ENCODE results near the gene GMFB.
"Not testable (repeated sequence)": the region's sequence is repeated elsewhere in the genome, so short reads cannot be mapped to it uniquely, and the experiment has no call there.

GMFB gene

DNA sequence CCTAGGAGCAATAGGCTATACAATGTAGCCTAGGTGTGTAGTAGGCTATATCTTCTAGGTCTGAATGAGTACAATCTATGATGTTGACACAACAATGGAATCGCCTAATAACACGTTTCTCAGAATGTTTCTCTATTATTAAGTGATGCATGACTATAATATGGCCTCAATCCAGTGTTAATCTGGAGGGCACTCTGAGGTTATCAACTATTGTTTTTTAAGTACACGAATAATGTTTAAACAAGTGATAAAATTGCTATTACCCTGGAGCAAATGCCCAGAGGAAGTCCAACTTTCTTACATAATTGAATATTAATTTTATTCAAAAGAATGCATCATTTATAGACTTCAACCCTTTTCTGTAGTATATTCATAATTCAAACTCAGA is 31.2 kb downstream of the GMFB start:
- DNase-seq = no peak

GRCh38 chr14:54456820-54457608 is 31.8 kb downstream of the GMFB start:
- DNase-seq = not testable (repeated sequence)

GRCh38 chr14:54455363-54455762 is 33.4 kb downstream of the GMFB start:
- DNase-seq = no peak

GRCh38 chr14:54453990-54454389 is 34.8 kb downstream of the GMFB start:
- not testable (repeated sequence) for DNase-seq

- no peak for DNase-seq
Measured at GRCh38 chr14:54453252-54453651, 35.5 kb downstream of the GMFB start.

GRCh38 chr14:54451961-54452360 is 36.8 kb downstream of the GMFB start:
- DNase-seq = no peak

DNA sequence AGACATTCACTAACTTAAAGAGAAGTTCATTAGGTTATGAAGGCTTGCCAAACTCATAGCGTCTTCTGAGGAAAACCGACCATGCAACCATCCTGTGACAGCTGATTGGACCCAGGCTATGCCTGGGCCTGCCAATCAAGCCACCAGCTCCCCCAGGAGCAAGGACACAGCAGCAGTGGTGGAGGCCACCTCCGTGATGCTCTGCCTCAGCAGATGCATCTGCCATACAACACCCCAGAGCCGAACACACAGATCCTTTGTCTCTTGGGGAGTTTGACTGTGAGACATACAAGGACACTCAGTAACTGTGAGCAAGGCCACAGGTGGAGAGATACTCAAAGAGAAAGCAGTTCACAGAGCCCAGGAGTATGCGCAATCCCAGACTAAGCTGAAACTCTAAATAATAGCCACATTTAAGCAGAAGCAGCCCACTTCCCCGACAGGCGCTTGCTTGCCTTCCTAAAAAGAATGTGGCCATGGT is 37.6 kb downstream of the GMFB start:
- DNase-seq = no peak

DNA sequence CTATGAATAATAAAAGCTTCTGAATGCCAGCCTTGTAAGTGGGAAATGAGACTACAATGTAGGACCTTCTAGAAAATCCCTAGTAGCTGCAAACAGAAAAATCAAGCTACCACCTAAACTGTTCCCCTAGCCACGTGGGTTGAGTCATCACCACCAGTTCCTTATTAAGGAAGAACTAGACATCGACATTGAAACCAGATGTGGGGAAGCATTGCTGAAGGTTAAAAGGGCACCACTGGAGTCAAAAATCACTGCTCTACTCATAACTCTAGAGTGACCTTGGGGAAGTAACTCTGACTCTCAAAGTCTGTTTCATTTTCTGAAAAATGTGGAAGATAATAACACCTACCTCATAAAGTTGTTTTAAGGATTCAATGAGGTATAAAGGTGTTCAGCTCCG is 38.2 kb downstream of the GMFB start:
- DNase-seq = no peak

DNA sequence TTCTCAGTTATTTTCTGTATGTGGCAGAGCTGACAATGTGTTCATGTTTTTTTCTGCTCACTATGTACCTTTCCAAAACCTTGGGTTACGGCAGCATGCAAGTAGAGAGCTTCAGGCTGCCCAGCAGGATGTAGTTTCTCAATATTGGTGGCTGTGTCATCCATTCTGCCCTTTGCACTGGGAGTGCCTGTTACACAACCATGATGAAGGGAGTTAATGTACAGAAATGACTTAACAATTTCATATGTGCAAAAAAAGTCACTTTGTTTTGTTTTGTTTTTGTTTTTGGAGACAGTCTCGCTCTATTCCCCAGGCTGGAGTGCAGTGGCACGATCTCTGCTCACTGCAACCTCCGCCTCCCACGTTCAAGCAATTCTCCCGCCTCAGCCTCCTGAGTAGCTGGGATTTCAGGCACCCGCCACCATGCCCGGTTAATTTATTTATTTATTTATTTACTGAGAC is 41.5 kb downstream of the GMFB start:
- DNase-seq = no peak

DNA sequence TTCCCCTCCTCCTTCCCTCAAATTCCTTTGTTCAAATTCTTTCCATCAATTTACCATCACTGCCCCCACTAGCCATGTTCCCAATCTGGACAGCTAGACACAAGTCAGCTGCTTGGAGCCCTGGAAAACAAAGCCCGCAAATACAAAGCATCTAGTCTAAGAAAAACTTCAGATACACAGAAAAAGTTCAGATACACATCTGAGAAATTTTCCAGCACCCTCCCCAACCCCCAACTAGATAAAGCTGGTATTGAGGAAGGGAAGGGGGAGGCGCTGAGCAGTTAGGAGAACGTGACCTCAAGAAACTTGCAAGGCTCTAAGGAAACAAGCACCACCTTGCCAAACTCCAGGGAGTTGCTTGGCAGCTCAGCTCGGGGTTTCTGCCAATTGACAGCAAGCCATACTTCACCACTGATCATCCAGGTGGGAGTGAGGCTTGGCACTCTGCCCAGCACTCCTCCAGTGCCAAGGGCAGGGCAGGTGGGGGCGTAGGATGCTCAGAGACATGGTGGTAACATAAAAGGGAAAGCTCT is 42.6 kb downstream of the GMFB start:
- no peak for DNase-seq

DNA sequence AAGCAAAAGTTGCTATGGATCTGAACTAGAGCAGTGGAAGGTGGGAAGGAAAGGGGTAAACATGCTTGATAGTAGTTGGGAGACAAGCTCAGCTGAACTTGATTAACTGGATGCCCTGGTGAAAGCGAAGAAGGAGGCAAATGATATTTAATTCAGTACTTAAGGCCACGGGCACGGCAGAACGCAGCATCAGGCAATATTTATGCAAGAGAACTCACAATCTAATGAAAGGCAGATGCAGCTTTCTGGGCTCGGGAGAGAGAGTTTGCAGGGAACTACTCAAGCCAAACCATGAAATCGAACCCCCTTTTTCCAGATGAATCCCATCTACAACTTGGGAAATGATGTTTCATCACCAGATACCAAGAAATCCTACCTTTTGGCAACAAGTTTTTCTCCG is 44.1 kb downstream of the GMFB start:
- DNase-seq = no peak

GRCh38 chr14:54443981-54444380 is 44.8 kb downstream of the GMFB start:
- no peak for DNase-seq

- DNase-seq = not testable (repeated sequence)
Measured at GRCh38 chr14:54442961-54443360, 45.8 kb downstream of the GMFB start.

GRCh38 chr14:54440873-54441868 is 47.6 kb downstream of the GMFB start, which contains the start of gene CNIH1:
TSS of gene CNIH1 (minus strand) at chr14:54441374. CDS start at chr14:54441327, 47 bp downstream.
- DNase-seq = peak; percentile 92

GRCh38 chr14:54440476-54440872 is 48.3 kb downstream of the GMFB start:
- DNase-seq = no peak

DNA sequence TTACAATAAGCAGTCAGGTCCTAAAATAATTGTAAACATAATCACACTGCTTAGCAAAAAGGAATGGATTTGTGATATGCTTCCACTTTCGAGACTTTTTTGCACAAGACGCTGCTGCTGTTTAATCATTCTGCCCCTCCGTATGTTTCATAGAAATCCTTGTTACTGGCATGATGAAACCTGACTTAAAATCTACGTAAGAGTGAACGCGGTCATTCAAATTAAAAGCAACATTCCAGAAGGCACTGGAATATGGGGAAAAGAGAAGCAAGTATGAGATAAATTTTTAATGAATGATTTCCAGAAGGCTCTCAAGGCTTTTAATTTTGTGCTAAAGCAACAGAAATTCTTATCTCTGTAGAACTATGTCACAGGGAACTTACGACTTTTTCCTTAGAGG is 48.7 kb downstream of the GMFB start:
- no peak for DNase-seq

DNA sequence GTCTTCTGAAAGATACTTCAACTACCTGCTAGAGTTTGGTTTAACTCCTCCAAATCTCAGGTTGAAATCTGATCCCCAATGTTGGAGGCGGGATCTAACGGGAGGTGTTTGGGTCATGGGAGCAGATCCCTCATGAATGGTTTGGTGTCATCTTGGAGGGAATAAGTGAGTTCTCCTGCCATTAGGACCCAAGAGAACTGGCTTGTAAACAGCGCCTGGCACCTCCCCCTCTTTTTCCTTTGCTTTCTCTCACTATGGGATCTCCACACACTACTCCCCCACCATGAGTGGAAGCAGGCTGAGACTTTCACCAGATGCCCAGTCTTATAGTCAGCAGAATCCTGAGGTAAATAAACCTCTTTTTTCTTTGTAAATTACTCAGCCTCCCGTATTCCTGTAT is 50.1 kb downstream of the GMFB start:
- no peak for DNase-seq

- DNase-seq = not testable (repeated sequence)
Measured at GRCh38 chr14:54437954-54438353, 50.8 kb downstream of the GMFB start.

GRCh38 chr14:54435500-54435981 is 53.2 kb downstream of the GMFB start:
- no peak for DNase-seq

DNA sequence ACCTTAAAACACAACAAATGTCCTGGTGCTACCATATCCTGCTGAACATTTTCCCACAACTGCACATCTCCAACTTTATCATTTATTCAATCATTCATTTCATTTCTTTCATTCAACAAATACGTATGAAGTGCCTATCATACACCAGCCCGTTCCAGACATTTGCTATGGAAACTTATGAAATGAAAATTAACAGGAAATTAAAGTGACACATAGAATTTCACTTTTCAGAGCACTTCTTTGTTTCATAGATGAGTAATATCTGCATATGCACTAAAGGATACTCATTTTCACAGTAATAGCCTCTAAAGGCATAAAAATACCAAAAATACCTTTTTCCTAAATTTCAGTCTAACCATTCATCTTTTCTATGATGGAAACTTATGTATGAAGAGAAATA is 60.3 kb downstream of the GMFB start:
- no peak for DNase-seq

DNA sequence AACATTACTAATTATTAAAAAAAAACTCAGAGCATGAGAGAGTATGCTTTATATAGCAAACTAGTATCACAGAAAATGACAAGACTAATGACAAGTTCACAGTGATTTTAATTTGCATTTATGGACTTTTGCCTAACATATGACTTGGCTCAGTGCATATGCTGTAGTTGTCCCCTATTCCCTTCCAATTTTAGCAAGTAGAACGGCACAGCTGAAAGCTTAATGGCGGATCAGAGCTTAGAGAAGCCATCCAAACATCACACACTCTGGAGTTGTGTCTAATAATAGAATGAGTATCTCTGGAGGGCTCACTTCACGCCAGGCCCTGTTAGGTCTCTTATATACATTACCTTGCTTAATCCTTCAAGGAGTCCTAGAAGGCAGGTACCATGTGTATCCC is 60.9 kb downstream of the GMFB start:
- no peak for DNase-seq

DNA sequence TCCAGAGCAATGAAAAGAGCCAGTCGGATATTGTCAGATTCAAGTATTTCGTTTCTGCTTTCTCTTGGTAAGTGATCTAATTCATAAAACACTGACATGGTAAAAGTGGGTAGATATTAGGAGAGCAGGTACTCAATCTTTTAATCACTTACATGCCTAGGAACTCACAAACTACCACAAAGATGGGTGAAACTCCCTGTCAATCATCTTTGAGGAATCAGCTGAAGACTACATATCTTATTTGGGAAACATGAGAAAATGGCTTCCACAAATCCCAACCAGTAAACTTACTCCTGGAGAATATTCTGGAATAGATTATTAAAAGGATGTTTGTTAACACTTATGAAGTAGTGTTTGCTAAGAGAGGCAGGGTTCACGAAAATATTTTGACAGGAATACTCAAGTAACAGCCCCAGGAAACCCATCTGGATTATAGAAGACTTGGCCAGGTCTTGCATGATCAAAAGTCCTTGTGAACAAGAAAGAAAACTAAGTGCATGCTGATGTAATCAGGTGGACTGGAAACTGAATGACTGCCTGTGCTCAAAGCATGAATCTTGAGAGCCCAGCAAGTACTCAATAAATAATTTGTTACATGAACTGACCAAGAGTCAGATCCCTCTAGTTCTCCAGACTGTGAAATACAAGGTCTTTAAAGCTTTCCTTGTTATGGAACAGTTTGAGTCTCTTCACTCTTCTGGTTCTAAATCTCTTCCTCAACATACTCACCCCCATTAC is 63.1 kb downstream of the GMFB start:
- DNase-seq = no peak

All from activated gamma-delta T cell treated with Interleukin-2 at 50 U/mL for 16 hours (primary cell).